Activated CD8-positive, alpha-beta T cell treated with anti-CD3 and anti-CD28 coated beads for 36 hours (primary cell): ENCODE data around the gene GATM. TPM values are rescaled to one million over a fixed set of nuclear protein-coding genes. Genes with fewer than 3 reads are reported as not detected.

Experiments used
- ATAC-seq: fragments of 200-7000 bp; cut with Tn5 transposase; one replicate; pipeline ENCODE4 v1.10.0; 2021; ENCODE audit warnings: mild to moderate bottlenecking, moderate library complexity
- CTCF ChIA-PET: fragments of 350-600 bp; sonication (Branson Sonifier 250); formaldehyde crosslinking; loops from one replicate; lab custom pipeline; 2021; ENCODE audit warnings: antibody characterized with exemption; lab: Charles Lee
- POLR2A ChIA-PET: fragments of 350-600 bp; sonication (Branson Sonifier 250); formaldehyde crosslinking; loops from one replicate; lab custom pipeline; 2021; ENCODE audit warnings: antibody characterized with exemption; lab: Charles Lee
- DNase-seq: peaks from one replicate; pipeline ENCODE4 v3.0.0-alpha.2; 2020
- H3K27ac Mint-ChIP-seq: one replicate; pipeline ENCODE4 v1.8.0; 2021; ENCODE audit warnings: mild to moderate bottlenecking, mixed read lengths
- H3K27me3 Mint-ChIP-seq: one replicate; pipeline ENCODE4 v1.8.0; 2021; ENCODE audit warnings: mixed read lengths
- H3K36me3 Mint-ChIP-seq: one replicate; pipeline ENCODE4 v1.8.0; 2021; ENCODE audit warnings: low read depth, mixed read lengths
- H3K4me1 Mint-ChIP-seq: one replicate; pipeline ENCODE4 v1.8.0; 2021; ENCODE audit warnings: low read depth, mixed read lengths
- H3K4me3 Mint-ChIP-seq: one replicate; pipeline ENCODE4 v1.8.0; 2021; ENCODE audit warnings: mild to moderate bottlenecking, moderate library complexity, mixed read lengths
- H3K9me3 Mint-ChIP-seq: one replicate; pipeline ENCODE4 v1.8.0; 2021; ENCODE audit warnings: mixed read lengths
- CTCF ChIP-seq: fragments of 200-600 bp; IDR thresholded peaks from one replicate; pipeline ENCODE4 v1.8.0; 2022; ENCODE audit warnings: antibody characterized with exemption, mild to moderate bottlenecking
- intact Hi-C: fragments of 100-400 bp; cut with micrococcal nuclease; formaldehyde crosslinking; loops from one replicate; pipeline ENCODE4 v1.10.0; 2022
- total RNA-seq, 2 experiments: library from RNA; stranded (reverse); gene quantifications; one replicate each; pipeline ENCODE4 v1.2.3, GENCODE V29; 2021

Gene GATM
- total RNA-seq, 2 experiments from 2014 or later = 5.6 to 6.5 TPM

GRCh38 chr15:45376967-45377608 lies 1.3 kb downstream of the GATM start:
- ATAC-seq (no peak), DNase-seq (no peak)
- CTCF ChIA-PET = interaction anchor here (0.9 to 2.8 kb wide), 8 partner anchors 14 to 328 kb away, joined by 3 to 9 read pairs (median 4); no protein-coding TSS in a partner anchor
- Mint-ChIP-seq H3K4me1 (peaks cover 15% of the 10 kb centered on the region), H3K4me3 (peak overlapping the region; percentile 67), H3K36me3 (no peaks in the 10 kb centered on the region), H3K27me3 (peaks cover 34% of the 10 kb centered on the region), H3K27ac (no peak overlapping the region), H3K9me3 (no peaks in the 10 kb centered on the region)
- no peak for TF ChIP-seq CTCF
- POLR2A ChIA-PET = interaction anchor here (1.0 to 3.2 kb wide), 2 partner anchors 12 to 25 kb away, joined by 3 to 9 read pairs; a partner anchor contains a TSS
- intact Hi-C loops = no loop called here

GRCh38 chr15:45376300-45376928 lies 1.9 kb downstream of the GATM start:
- no peaks in the 10 kb centered on the region for H3K36me3 Mint-ChIP-seq
- peaks cover 15% of the 10 kb centered on the region for H3K4me1 Mint-ChIP-seq
- DNase-seq = peak; percentile 1
- peak overlapping the region; percentile 18 for H3K4me3 Mint-ChIP-seq
- no peak for TF ChIP-seq CTCF
- ChIA-PET POLR2A (interaction anchor here (3.2 kb wide), 1 partner anchor 26 kb away, joined by 9 read pairs; a partner anchor contains a TSS), CTCF (interaction anchor here (0.9 to 2.8 kb wide), 10 partner anchors 9 to 329 kb away, joined by 3 to 9 read pairs (median 4); no protein-coding TSS in a partner anchor)
- H3K9me3 Mint-ChIP-seq = no peaks in the 10 kb centered on the region
- no peak overlapping the region for H3K27ac Mint-ChIP-seq
- H3K27me3 Mint-ChIP-seq = peaks cover 34% of the 10 kb centered on the region
- no peak for ATAC-seq
- intact Hi-C loops = no loop called here

- Mint-ChIP-seq H3K27me3 (peaks cover 34% of the 10 kb centered on the region), H3K27ac (no peak overlapping the region), H3K9me3 (no peaks in the 10 kb centered on the region), H3K4me1 (peaks cover 15% of the 10 kb centered on the region), H3K4me3 (no peak overlapping the region), H3K36me3 (no peaks in the 10 kb centered on the region)
- DNase-seq = no peak
- ChIA-PET POLR2A (interaction anchor here (3.2 kb wide), 1 partner anchor 27 kb away, joined by 9 read pairs; a partner anchor contains a TSS), CTCF (interaction anchor here (0.8 to 2.8 kb wide), 6 partner anchors 10 to 171 kb away, joined by 3 to 9 read pairs (median 4); no protein-coding TSS in a partner anchor)
- no peak for ATAC-seq
- no peak for TF ChIP-seq CTCF
- intact Hi-C loops = no loop called here
Observed at GRCh38 chr15:45375836-45376235, 2.5 kb downstream of the GATM start.

- DNase-seq = no peak
- Mint-ChIP-seq H3K4me3 (no peak overlapping the region), H3K27ac (no peak overlapping the region), H3K4me1 (peaks cover 15% of the 10 kb centered on the region), H3K9me3 (no peaks in the 10 kb centered on the region), H3K27me3 (peaks cover 28% of the 10 kb centered on the region), H3K36me3 (no peaks in the 10 kb centered on the region)
- intact Hi-C loops = no loop called here
- CTCF ChIA-PET = no interaction called here
- POLR2A ChIA-PET = no interaction called here
- ATAC-seq = no peak
- TF ChIP-seq CTCF = no peak
Observed at GRCh38 chr15:45373976-45374375, 4.4 kb downstream of the GATM start.
